Common myeloid progenitor, CD34-positive (primary cell): ENCODE measurements around the gene GNAI3.

Experiments
- CTCF ChIA-PET: fragments of 350-600 bp; sonication (Branson Sonifier 250); formaldehyde crosslinking; loops from one replicate; lab custom pipeline; 2021; ENCODE audit warnings: antibody characterized with exemption; lab: Charles Lee
- POLR2A ChIA-PET: fragments of 350-600 bp; sonication (Branson Sonifier 250); formaldehyde crosslinking; loops from one replicate; lab custom pipeline; 2021; ENCODE audit warnings: antibody characterized with exemption; lab: Charles Lee
- DNase-seq, 3 donors: peaks; one replicate each; pipeline versions ENCODE4 v3.0.0 to v3.0.0-alpha.2; 2013
- H3K27ac ChIP-seq, 2 experiments: 1 replicate in 1 of 2; 2 replicates in 1 of 2; pipeline ENCODE4 v1.7.0; 2013; ENCODE audit warnings: inconsistent platforms in 2 of 2, low read length in 2 of 2, mild to moderate bottlenecking in 2 of 2, low read depth in 1 of 2, moderate library complexity in 1 of 2; ENCODE audit not compliant: severe bottlenecking in 2 of 2, insufficient read depth in 1 of 2, poor library complexity in 1 of 2
- H3K27me3 ChIP-seq, 5 experiments: replicated peaks in 2 of 5; 1 replicate in 3 of 5; 2 replicates in 2 of 5; pipeline versions ENCODE4 v1.6.1 to v1.7.0; 2013; ENCODE audit warnings: low read length in 4 of 5, mild to moderate bottlenecking in 2 of 5, moderate library complexity in 2 of 5, inconsistent platforms in 1 of 5; ENCODE audit not compliant: insufficient read depth in 5 of 5, control insufficient read depth in 4 of 5
- H3K36me3 ChIP-seq, 4 experiments: 1 replicate in 2 of 4; 2 replicates in 2 of 4; pipeline versions ENCODE4 v1.6.1 to v1.7.0; 2013; ENCODE audit warnings: low read length in 3 of 4, control low read depth in 1 of 4, mild to moderate bottlenecking in 1 of 4; ENCODE audit not compliant: control insufficient read depth in 4 of 4, insufficient read depth in 4 of 4
- H3K4me1 ChIP-seq, 4 experiments: 1 replicate in 3 of 4; 2 replicates in 1 of 4; pipeline versions ENCODE4 v1.6.1 to v1.7.1; 2013; ENCODE audit warnings: low read length in 3 of 4, mild to moderate bottlenecking in 3 of 4, control low read depth in 1 of 4, inconsistent platforms in 1 of 4, moderate library complexity in 1 of 4; ENCODE audit not compliant: control insufficient read depth in 4 of 4, insufficient read depth in 4 of 4; ENCODE audit errors: control extremely low read depth in 1 of 4
- H3K4me3 ChIP-seq, 7 experiments: 1 replicate in 4 of 7; 2 replicates in 3 of 7; pipeline versions ENCODE4 v1.5.1 to v1.7.0; 2013; ENCODE audit warnings: mild to moderate bottlenecking in 7 of 7, low read length in 6 of 7, moderate library complexity in 6 of 7, inconsistent platforms in 2 of 7, low read depth in 2 of 7, control low read depth in 1 of 7; ENCODE audit not compliant: insufficient read depth in 4 of 7, control insufficient read depth in 1 of 7; ENCODE audit errors: extremely low read depth in 1 of 7
- H3K9me3 ChIP-seq, 5 experiments: 1 replicate in 4 of 5; 2 replicates in 1 of 5; pipeline versions ENCODE4 v1.6.1 to v1.7.1; 2013; ENCODE audit warnings: low read length in 4 of 5, mild to moderate bottlenecking in 2 of 5, inconsistent platforms in 1 of 5, low read depth in 1 of 5, moderate library complexity in 1 of 5; ENCODE audit not compliant: control insufficient read depth in 4 of 5, insufficient read depth in 2 of 5; ENCODE audit errors: control extremely low read depth in 1 of 5
- WGBS: methylation state at CpG from one replicate; pipeline ENCODE4 v1.1.5; 2013; ENCODE audit not compliant: insufficient coverage; 5-methylcytosine and 5-hydroxymethylcytosine counted together

Gene GNAI3

DNA sequence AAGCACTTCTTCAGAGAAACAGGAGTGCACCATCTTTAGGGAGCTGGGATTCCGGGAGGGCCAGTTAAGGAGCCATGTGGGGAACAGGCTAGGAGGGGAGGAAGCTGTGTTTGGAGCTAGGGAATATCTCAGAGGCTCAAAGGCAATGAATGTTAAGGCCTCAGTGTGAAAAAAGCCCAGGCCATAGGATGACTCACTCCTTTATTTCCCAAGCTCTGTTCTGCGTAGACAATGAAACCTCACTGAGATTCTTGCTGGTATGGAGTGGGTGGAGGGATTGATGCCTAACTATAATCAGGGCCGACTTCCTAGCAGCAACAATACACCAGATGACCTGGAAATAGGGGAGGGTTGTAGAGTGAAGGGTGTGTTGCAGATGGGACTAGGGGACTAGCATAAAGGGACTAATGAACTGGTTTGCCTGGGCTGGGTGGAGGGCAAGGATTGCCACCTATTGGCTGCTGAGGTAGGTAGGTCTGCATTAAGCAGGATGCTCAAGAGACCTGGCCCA lies 68.9 kb downstream of the GNAI3 start:
- DNase-seq, result peak in 1 of 3 donors; percentile 45
- H3K27me3 ChIP-seq, result no peaks in the 10 kb centered on the region
- no peaks in the 10 kb centered on the region for H3K36me3 ChIP-seq
- no peak overlapping the region for H3K4me3 ChIP-seq
- ChIA-PET POLR2A (no interaction called here), CTCF (interaction anchor here (0.8 to 9.5 kb wide), 8 partner anchors 9 to 71 kb away, joined by 3 to 90 read pairs (median 6); no protein-coding TSS in a partner anchor)
- 86% methylated on average over 2 of the region's 3 CpGs for WGBS
- peaks cover 42 to 63% (median 52%) of the 10 kb centered on the region in 4 experiments for H3K4me1 ChIP-seq
- H3K27ac ChIP-seq, result peak overlapping the region in 1 of 2 experiments; percentile 66
- no peaks in the 10 kb centered on the region for H3K9me3 ChIP-seq

DNA sequence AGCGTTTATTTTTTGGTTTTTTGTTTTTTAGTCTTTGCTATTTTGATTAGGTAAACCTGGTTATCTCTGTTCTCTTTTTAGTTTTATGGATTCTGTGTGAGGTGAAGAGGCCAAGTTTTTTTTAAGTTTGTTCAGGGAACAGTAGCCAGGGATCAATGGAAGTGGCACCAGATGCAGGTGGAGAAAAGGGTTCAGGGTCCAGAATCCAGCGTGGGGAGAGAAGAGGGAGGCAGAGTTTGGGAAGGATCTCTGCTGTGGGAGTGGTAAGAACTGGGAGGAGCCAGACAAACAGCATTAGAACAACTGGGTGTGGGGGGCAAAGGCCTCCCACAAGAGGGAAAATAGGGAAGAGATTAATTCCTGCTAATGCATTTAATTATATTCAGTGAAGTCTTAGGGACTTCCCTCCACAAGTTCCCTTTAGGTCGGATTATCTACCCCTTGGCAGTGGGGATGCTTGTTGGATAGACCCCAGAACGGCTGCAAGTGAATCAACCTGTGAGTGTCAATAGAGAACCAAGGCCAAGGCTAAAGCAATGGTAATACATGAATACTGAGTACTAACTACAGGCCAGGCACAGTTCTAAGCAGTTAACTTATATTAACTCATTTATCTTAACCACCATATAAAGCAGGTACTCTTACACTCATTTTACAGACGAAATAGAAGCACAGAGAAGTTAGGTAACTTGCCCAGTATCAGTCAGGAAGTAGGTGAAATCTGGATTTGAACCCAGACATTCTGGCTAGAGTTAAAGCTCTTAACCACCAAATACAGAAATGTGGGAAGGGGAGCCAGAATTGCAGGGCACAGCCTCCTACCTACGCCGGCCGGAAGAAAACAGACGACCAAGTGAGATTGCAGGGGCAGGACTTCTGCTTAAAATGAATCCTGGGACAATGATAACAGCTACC lies 70.5 kb downstream of the GNAI3 start:
- 22% methylated on average over 8 of the region's 9 CpGs for WGBS
- H3K4me1 ChIP-seq, result peaks cover 51 to 79% (median 68%) of the 10 kb centered on the region in 4 experiments

DNA sequence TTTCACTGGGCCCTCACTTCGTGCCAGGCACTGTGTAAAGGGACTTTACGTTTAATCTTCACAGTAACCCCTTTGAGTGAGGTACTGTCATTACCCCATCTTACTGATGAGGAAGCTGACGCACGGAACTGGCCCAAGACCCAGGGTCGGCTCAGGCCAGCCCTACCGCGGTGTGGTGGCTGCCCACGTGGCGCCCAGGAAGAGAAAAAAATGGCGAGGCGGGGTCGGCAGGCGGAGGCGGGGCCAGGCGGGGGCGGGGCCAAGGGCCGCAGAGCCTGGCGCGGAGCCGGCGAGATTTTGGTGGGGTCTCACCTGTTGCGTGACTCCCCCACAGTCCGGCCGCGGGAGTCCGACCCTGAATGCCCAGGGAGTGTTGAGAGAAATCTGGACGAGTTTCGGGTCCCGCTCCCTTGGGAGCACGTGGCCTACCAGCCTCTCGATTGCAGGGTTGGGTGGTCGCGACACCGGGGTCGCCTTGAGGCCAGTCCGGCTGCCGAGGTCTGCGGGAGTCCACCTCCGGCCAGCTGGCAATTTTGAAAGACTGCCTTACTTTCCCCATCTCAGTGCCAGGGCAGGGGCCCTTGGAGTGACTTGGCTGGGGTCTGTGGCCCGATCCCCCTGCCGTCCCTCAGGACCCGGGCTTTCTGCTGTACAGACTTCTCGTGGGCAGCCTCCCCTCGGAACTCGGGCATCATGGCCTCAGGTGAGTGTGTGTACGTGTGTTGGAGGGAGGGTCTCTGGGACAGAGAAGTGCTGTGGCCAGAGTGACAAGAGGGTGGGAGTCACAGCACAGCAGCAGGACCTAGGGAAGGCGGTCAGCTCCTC lies 71.4 kb downstream of the GNAI3 start, which contains the start of the genes AMPD2 and GNAT2:
Gene AMPD2 (plus strand): TSS at position 262 of the 825 bp plus-strand sequence. CDS start 1,339 bp downstream, outside the sequence.
Gene GNAT2 (minus strand): TSS at position 41 of the 825 bp plus-strand sequence. CDS start 6,746 bp downstream, outside the sequence.
- H3K9me3 ChIP-seq, result no peaks in the 10 kb centered on the region
- peak; percentile 75 to 90 (median 88) for DNase-seq
- peak within 1 kb of the TSS; percentile 97 to 99 for H3K27ac ChIP-seq
- 0% methylated on average over 41 of the region's 47 CpGs for WGBS
- no peaks in the 10 kb centered on the region for H3K36me3 ChIP-seq
- peak within 1 kb of the TSS; percentile 76 to 97 (median 93) for H3K4me3 ChIP-seq
- peaks cover 51 to 87% (median 74%) of the 10 kb centered on the region in 4 experiments for H3K4me1 ChIP-seq
- CTCF ChIA-PET, result interaction anchor here (0.5 to 25.8 kb wide), 12 partner anchors 9 to 408 kb away, joined by 3 to 430 read pairs (median 4); partner anchors contain the start of genes GNAI3 and GPR61
- POLR2A ChIA-PET, result interaction anchor here (0.6 to 2.0 kb wide), 4 partner anchors 9 to 73 kb away, joined by 4 to 14 read pairs (median 4); partner anchors contain the start of gene GNAI3
- no peaks in the 10 kb centered on the region for H3K27me3 ChIP-seq

More for the DNA sequence above, 70.5 kb downstream of the GNAI3 start:
- no peaks in the 10 kb centered on the region for H3K27me3 ChIP-seq
- H3K36me3 ChIP-seq, result no peaks in the 10 kb centered on the region
- DNase-seq, result no peak
- H3K27ac ChIP-seq, result peak overlapping the region; percentile 97 to 99
- ChIA-PET POLR2A (interaction anchor here (0.6 to 2.0 kb wide), 3 partner anchors 10 to 70 kb away, joined by 4 to 14 read pairs (median 5); partner anchors contain the start of gene GNAI3), CTCF (interaction anchor here (0.8 to 25.8 kb wide), 10 partner anchors 10 to 126 kb away, joined by 3 to 430 read pairs (median 5); partner anchors contain the start of genes GNAI3 and GPR61)
- H3K4me3 ChIP-seq, result peak overlapping the region; percentile 76 to 97 (median 93)
- H3K9me3 ChIP-seq, result no peaks in the 10 kb centered on the region

DNA sequence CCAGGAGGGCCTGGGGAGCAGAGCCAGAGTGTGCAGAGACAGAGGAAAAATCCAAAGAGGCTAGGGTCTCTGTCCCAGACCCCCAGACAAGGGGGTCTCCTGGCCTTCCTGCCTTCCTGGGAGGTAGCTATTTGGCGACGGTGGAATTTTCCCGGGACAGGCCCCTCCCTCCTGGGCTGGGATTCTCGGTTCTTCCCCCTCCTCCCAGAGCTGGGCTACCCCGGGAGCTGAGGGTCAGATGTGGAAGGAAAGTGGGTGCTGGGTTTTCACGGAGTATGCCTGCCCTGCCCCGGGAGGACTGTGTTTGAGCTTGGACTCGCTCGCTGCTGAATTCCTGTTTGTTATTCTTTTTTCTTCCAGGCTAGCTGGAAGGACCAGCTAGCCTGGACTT lies 72.0 kb downstream of the GNAI3 start:
- ChIA-PET CTCF (interaction anchor here (0.6 to 25.8 kb wide), 12 partner anchors 8 to 154 kb away, joined by 3 to 430 read pairs (median 4); partner anchors contain the start of genes GNAI3 and GPR61), POLR2A (interaction anchor here (0.7 to 2.0 kb wide), 3 partner anchors 8 to 74 kb away, joined by 4 to 14 read pairs (median 5); partner anchors contain the start of gene GNAI3)
- Histone ChIP-seq H3K36me3 (peaks cover 0 to 5% (median 4%) of the 10 kb centered on the region in 4 experiments), H3K4me1 (peaks cover 51 to 89% (median 78%) of the 10 kb centered on the region in 4 experiments), H3K27me3 (no peaks in the 10 kb centered on the region), H3K9me3 (no peaks in the 10 kb centered on the region), H3K4me3 (peak overlapping the region; percentile 76 to 97 (median 93)), H3K27ac (peak overlapping the region; percentile 97 to 99)
- DNase-seq, result no peak
- 0% methylated on average over 5 of the region's 9 CpGs for WGBS

DNA sequence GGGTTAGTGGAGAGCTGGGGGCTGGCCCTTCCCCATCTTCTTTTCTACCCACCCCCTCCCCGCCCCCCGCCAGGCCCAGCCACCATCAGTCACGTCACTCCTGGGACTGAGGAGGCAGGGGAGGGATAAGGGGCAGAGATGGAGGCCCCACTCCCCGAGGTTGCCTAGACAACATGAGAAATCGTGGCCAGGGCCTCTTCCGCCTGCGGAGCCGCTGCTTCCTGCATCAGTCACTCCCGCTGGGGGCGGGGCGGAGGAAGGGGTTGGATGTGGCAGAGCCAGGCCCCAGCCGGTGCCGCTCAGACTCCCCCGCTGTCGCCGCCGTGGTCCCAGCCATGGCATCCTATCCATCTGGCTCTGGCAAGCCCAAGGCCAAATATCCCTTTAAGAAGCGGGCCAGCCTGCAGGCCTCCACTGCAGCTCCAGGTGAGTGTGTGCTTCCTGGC lies 72.4 kb downstream of the GNAI3 start:
- peak; percentile 97 to 99 (median 99) for DNase-seq
- POLR2A ChIA-PET, result interaction anchor here (0.7 to 2.0 kb wide), 3 partner anchors 8 to 74 kb away, joined by 4 to 14 read pairs (median 5); partner anchors contain the start of gene GNAI3
- peak overlapping the region; percentile 76 to 97 (median 93) for H3K4me3 ChIP-seq
- CTCF ChIA-PET, result interaction anchor here (0.6 to 25.8 kb wide), 11 partner anchors 8 to 153 kb away, joined by 3 to 430 read pairs (median 4); partner anchors contain the start of genes GNAI3 and GPR61
- H3K36me3 ChIP-seq, result peaks cover 0 to 9% (median 6%) of the 10 kb centered on the region in 4 experiments
- 0% methylated on average over 13 of the region's 18 CpGs for WGBS
- H3K4me1 ChIP-seq, result peaks cover 48 to 85% (median 75%) of the 10 kb centered on the region in 4 experiments
- H3K9me3 ChIP-seq, result no peaks in the 10 kb centered on the region
- H3K27ac ChIP-seq, result peak overlapping the region; percentile 97 to 99
- H3K27me3 ChIP-seq, result no peaks in the 10 kb centered on the region
